Ishikawa (cell line): Measurements from ENCODE around the gene STX7.

ENCODE experiments used
- CEBPB ChIP-seq: IDR thresholded peaks from 2 replicates; pipeline ENCODE4 v1.6.1; 2012
- CREB1 ChIP-seq: IDR thresholded peaks from 2 replicates; pipeline ENCODE4 v1.6.1; 2012; ENCODE audit warnings: low read depth
- EGR1 ChIP-seq: IDR thresholded peaks from 2 replicates; pipeline ENCODE4 v1.6.1; 2012
- EP300 ChIP-seq: IDR thresholded peaks from 2 replicates; pipeline ENCODE4 v1.6.1; 2012; ENCODE audit warnings: borderline replicate concordance
- FOXM1 ChIP-seq: IDR thresholded peaks from 2 replicates; pipeline ENCODE4 v1.6.1; 2012; ENCODE audit warnings: low read depth, borderline replicate concordance
- NFIC ChIP-seq: IDR thresholded peaks from 2 replicates; pipeline ENCODE4 v1.6.1; 2012
- RAD21 ChIP-seq: IDR thresholded peaks from 2 replicates; pipeline ENCODE4 v1.6.1; 2012; ENCODE audit warnings: low read depth
- TAF1 ChIP-seq: IDR thresholded peaks from 2 replicates; pipeline ENCODE4 v1.6.1; 2012; ENCODE audit warnings: low read depth, mild to moderate bottlenecking
- TCF12 ChIP-seq: IDR thresholded peaks from 2 replicates; pipeline ENCODE4 v1.6.1; 2012; ENCODE audit warnings: low read depth
- TEAD4 ChIP-seq: IDR thresholded peaks from 2 replicates; pipeline ENCODE4 v1.6.1; 2012
- YY1 ChIP-seq: IDR thresholded peaks from 2 replicates; pipeline ENCODE4 v1.6.1; 2012; ENCODE audit warnings: low read depth
- ZBTB7A ChIP-seq: IDR thresholded peaks from 2 replicates; pipeline ENCODE4 v1.6.1; 2012; ENCODE audit warnings: low read depth
- TF ChIP-seq, protein P1 (sequence below): IDR thresholded peaks from 2 replicates; pipeline ENCODE4 v1.6.1; 2012; ENCODE audit warnings: low read depth, mild to moderate bottlenecking
- TF ChIP-seq, protein P2 (sequence below): IDR thresholded peaks from 2 replicates; pipeline ENCODE4 v1.6.1; 2012
- TF ChIP-seq, protein P3 (sequence below): IDR thresholded peaks from 2 replicates; pipeline ENCODE4 v1.6.1; 2012

Gene STX7

DNA sequence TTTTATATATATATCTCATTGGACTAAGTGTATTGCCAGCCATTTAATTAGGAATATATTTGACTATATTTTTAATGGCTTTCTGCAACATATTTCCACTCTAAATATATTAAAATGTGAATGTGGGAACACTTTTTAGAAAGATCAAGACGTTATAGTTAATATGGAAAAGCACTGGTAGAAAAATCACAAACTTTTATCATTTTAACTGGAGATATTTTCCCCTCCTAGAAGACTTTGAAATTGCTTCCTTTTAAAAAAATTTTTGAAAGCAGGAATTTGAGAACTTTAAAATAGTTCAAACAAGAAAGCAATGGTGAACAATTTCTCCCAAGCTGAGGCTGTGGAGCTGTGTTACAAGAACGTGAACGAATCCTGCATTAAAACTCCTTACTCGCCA is 25.1 kb upstream of the STX7 start, which contains the start of gene TAAR9:
Gene TAAR9, plus strand, starts transcription at position 301 of the 400 bp plus-strand sequence. Its CDS starts 13 bp downstream, at position 314.
- no peak for TF ChIP-seq CEBPB
- TF ChIP-seq, protein P1, sequence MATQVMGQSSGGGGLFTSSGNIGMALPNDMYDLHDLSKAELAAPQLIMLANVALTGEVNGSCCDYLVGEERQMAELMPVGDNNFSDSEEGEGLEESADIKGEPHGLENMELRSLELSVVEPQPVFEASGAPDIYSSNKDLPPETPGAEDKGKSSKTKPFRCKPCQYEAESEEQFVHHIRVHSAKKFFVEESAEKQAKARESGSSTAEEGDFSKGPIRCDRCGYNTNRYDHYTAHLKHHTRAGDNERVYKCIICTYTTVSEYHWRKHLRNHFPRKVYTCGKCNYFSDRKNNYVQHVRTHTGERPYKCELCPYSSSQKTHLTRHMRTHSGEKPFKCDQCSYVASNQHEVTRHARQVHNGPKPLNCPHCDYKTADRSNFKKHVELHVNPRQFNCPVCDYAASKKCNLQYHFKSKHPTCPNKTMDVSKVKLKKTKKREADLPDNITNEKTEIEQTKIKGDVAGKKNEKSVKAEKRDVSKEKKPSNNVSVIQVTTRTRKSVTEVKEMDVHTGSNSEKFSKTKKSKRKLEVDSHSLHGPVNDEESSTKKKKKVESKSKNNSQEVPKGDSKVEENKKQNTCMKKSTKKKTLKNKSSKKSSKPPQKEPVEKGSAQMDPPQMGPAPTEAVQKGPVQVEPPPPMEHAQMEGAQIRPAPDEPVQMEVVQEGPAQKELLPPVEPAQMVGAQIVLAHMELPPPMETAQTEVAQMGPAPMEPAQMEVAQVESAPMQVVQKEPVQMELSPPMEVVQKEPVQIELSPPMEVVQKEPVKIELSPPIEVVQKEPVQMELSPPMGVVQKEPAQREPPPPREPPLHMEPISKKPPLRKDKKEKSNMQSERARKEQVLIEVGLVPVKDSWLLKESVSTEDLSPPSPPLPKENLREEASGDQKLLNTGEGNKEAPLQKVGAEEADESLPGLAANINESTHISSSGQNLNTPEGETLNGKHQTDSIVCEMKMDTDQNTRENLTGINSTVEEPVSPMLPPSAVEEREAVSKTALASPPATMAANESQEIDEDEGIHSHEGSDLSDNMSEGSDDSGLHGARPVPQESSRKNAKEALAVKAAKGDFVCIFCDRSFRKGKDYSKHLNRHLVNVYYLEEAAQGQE: no peak
- TF ChIP-seq CREB1: no peak
- TF ChIP-seq RAD21: no peak
- TF ChIP-seq, protein P2, sequence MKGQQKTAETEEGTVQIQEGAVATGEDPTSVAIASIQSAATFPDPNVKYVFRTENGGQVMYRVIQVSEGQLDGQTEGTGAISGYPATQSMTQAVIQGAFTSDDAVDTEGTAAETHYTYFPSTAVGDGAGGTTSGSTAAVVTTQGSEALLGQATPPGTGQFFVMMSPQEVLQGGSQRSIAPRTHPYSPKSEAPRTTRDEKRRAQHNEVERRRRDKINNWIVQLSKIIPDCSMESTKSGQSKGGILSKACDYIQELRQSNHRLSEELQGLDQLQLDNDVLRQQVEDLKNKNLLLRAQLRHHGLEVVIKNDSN: no peak
- TF ChIP-seq YY1: no peak
- no peak for TF ChIP-seq TEAD4
- no peak for TF ChIP-seq NFIC
- no peak for TF ChIP-seq TAF1
- no peak for TF ChIP-seq TCF12
- TF ChIP-seq ZBTB7A: no peak
- no peak for TF ChIP-seq FOXM1
- TF ChIP-seq, protein P3, sequence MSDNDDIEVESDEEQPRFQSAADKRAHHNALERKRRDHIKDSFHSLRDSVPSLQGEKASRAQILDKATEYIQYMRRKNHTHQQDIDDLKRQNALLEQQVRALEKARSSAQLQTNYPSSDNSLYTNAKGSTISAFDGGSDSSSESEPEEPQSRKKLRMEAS: no peak
- no peak for TF ChIP-seq EGR1
- TF ChIP-seq EP300: no peak

DNA sequence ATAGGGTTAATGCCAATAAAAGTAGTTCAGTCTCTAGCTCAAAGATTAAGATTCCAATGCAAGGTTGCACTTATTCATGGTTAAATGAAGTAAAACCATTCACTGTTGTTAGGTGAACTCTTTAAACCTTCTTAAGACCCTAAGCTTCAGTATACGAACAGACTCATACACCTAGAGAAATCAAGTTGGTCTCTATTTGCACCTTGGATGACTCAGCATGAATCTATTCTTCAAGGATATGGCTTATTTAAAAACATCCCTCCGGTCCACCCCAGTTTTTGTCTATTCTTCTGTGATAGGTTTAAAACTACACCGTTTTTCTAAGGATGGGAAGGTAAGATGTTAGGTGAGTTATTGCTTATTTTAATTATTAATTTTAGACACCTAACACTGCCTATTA is 24.2 kb upstream of the STX7 start:
- TF ChIP-seq CREB1 (no peak), EGR1 (no peak), RAD21 (no peak)
- TF ChIP-seq, protein P2: no peak

DNA sequence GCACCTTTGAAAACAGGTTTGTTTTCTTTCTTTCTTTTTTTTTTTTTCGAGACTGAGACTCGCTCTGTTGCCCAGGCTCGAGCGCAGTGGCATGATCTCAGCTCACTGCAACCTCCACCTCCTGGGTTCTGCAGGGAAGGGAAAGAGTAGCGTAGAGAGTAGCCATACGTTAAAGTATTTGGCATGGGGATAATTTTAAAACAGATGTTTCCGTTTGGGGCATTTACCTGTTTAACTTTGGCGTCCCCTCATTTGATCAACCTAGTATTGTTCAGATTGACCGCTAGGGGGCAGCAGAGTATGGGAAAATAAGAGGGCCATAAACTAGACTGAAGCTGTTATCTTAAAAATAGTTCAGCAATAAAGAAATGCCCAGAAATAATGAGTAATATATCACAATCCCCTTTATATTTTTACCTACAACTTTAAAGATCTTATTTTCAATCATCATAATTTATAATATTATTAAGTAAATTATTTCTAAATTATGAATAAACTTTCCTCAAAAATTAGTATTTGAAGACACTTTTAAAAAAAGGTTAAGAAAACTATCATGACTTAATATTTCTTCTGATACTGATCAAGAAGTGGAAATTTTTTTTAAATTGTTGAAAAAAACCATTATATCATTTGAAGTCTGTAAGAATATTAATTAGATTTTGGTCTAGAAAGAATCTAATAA is 17.5 kb upstream of the STX7 start:
- TF ChIP-seq ZBTB7A: no peak
- no peak for TF ChIP-seq EGR1
- TF ChIP-seq RAD21: peak; percentile 79

DNA sequence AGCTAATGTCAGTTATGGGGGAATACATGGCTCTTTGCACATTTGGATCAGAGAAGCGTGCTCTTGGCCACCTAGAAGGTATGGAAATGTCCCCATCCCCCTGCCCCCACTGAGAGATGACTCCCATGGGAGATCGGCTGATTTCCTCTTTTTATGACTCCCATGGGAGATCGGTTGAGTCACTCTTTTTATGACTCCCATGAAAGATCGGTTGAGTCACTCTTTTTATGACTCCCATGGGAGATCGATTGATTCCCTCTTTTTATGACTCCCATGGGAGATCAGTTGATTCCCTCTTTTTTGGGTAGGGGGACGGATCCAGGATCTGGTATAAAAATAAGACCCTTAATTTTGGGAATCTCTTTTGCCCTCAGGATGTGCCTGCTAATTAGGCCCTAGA is 14.9 kb upstream of the STX7 start:
- TF ChIP-seq EGR1 (no peak), TCF12 (no peak), NFIC (no peak), TAF1 (no peak), RAD21 (no peak), EP300 (no peak)
- TF ChIP-seq, protein P3: no peak
- TF ChIP-seq, protein P1: no peak

DNA sequence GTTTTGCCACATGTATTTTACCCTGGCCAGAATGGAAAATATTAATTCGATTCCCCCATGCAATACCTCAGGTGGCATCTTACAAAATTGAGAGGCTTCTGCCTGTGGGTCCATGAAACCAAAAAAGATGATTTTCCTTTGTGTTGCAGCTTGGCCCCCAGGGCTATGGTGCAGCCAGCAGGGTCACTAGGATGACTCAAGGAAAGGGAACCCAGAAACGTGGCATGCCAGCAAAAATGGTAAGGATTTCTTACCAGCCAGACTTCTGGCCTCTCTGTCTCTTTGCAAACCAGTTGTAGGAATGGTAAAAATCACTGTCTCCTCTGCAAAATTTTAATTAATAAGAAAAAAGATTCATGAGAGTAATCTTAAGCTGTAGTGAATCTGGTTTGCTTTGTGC is 13.5 kb upstream of the STX7 start:
- TF ChIP-seq EGR1 (no peak), CEBPB (no peak), NFIC (no peak), TCF12 (no peak)
- TF ChIP-seq, protein P3: no peak

DNA sequence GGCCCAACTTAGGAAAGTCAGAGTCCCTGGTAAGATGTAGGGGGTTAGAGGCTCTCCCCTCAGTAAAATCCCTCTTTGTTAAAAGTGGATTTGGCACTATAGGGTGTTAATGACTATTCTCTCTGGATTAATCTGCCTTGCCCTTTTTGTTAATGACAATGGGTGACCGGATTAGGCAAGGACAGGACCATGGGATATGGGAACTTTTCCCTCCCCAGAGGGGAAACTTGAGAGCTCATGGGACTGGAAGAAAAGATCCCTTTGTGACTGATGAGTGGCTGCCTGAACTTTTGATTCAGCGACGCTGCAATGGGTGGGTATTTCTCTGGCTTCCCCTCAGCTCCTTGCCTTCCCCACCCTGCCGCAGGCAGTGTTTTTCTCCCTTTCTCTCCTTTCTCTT is 12.9 kb upstream of the STX7 start:
- TF ChIP-seq, protein P3: no peak
- no peak for TF ChIP-seq TEAD4
- no peak for TF ChIP-seq TCF12
- no peak for TF ChIP-seq YY1
- TF ChIP-seq TAF1: no peak
- TF ChIP-seq, protein P1: no peak
- TF ChIP-seq ZBTB7A: no peak
- no peak for TF ChIP-seq EGR1
